ENCODE results near the gene IKBKG.

DNA sequence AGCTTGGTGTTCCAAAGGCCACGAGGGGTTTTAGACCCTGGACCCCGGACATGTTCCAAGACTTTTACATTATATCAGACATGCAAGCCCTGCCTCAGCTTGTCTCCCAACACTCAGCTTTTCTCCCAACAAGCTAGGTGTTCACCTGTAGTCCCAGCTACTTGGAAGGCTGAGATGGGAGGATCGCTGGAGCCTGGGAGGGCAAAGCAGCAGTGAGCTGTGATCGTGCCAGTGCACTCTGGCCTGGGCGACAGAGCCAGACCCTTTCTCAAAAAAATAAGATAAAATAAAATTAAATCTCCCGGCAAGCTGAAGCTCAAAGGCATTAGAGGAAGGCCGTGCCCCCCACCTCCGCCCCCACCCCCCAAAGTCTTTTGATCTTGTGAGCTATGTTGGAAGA lies 51.2 kb downstream of the IKBKG start:
- TF ChIP-seq, protein P1, sequence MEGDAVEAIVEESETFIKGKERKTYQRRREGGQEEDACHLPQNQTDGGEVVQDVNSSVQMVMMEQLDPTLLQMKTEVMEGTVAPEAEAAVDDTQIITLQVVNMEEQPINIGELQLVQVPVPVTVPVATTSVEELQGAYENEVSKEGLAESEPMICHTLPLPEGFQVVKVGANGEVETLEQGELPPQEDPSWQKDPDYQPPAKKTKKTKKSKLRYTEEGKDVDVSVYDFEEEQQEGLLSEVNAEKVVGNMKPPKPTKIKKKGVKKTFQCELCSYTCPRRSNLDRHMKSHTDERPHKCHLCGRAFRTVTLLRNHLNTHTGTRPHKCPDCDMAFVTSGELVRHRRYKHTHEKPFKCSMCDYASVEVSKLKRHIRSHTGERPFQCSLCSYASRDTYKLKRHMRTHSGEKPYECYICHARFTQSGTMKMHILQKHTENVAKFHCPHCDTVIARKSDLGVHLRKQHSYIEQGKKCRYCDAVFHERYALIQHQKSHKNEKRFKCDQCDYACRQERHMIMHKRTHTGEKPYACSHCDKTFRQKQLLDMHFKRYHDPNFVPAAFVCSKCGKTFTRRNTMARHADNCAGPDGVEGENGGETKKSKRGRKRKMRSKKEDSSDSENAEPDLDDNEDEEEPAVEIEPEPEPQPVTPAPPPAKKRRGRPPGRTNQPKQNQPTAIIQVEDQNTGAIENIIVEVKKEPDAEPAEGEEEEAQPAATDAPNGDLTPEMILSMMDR (IDR thresholded peaks at IDR 0.05; ENCODE audit: control extremely low read depth in 1 of 3, insufficient read depth in 1 of 3, low read depth in 1 of 3, low read length in 3 of 3) = no peak
- TF ChIP-seq CHD2 (IDR thresholded peaks at IDR 0.05; ENCODE audit: low read length) (no peak), CBX8 (IDR thresholded peaks at IDR 0.05; ENCODE audit: borderline replicate concordance, low read depth, low read length) (no peak), GABPA (IDR thresholded peaks at IDR 0.05; ENCODE audit: borderline replicate concordance, insufficient read depth, low read length) (no peak), SP1 (IDR thresholded peaks at IDR 0.05; ENCODE audit: low read depth, low read length) (no peak), NRF1 (IDR thresholded peaks at IDR 0.05; ENCODE audit: low read depth, low read length) (no peak), POLR2A (IDR thresholded peaks at IDR 0.05; ENCODE audit: control extremely low read depth in 1 of 2, low read depth in 2 of 2, low read length in 2 of 2) (no peak), BRCA1 (IDR thresholded peaks at IDR 0.05; ENCODE audit: low read depth, low read length) (no peak), EP300 (IDR thresholded peaks at IDR 0.05; ENCODE audit: borderline replicate concordance in 1 of 2, low read depth in 2 of 2, low read length in 2 of 2) (no peak)

All from H1 (cell line).